HCT116 (cell line): ENCODE results near the gene VWA5A. TPM values are rescaled to one million over a fixed set of nuclear protein-coding genes. Genes with fewer than 3 reads are reported as not detected.

Source experiments
- ATAC-seq: fragments of 200-7000 bp; cut with Tn5 transposase; 2 replicates; pipeline ENCODE4 v1.9.1; 2020; ENCODE audit warnings: mild to moderate bottlenecking, moderate library complexity
- BruUV-seq: library from RNA; stranded (reverse); fragments of 400-500 nt; replicated peaks from 2 replicates; lab custom pipeline; 2021; lab: Mats Ljungman, UMichigan
- CTCF ChIA-PET: fragments of 300-600 bp; sonication (Branson Sonifier 250); formaldehyde crosslinking; loops from one replicate; lab custom pipeline; 2021; ENCODE audit warnings: antibody characterized with exemption; lab: Charles Lee
- POLR2A ChIA-PET: fragments of 300-600, 350-600 bp; sonication (Branson Sonifier 250); formaldehyde crosslinking; loops from one replicate; lab custom pipeline; 2021; ENCODE audit warnings: antibody characterized with exemption; lab: Charles Lee
- RAD21 ChIA-PET, 2 experiments: fragments of 300-600 bp; sonication (Branson Sonifier 250); formaldehyde crosslinking; loops; one replicate each; lab custom pipeline; 2023; ENCODE audit warnings: low total read pairs in 2 of 2; ENCODE audit not compliant: uncharacterized antibody in 2 of 2, unreplicated experiment in 2 of 2, low non-redundant PET in 1 of 2; lab: Charles Lee
- DNase-seq: peaks from one replicate; pipeline ENCODE4 v3.0.0-alpha.2; 2010; ENCODE audit warnings: low read depth, low spot score
- H2AFZ ChIP-seq: fragments of 200-600 bp; shearing (Covaris generic), sonication (generic); 2 replicates; pipeline ENCODE4 v1.6.1; 2017; ENCODE audit warnings: low read depth, mixed run types, mixed read lengths, antibody characterized with exemption, low read length; ENCODE audit not compliant: poor library complexity, severe bottlenecking
- H3K27ac ChIP-seq: 2 replicates; pipeline ENCODE4 v1.5.1; 2012; ENCODE audit warnings: low read depth, low read length
- H3K27me3 ChIP-seq: fragments of 200-600 bp; sonication (generic); 2 replicates; pipeline ENCODE4 v1.6.1; 2016; ENCODE audit warnings: mixed run types, low read length, mixed read lengths; ENCODE audit not compliant: insufficient read depth
- H3K36me3 ChIP-seq, 2 experiments: fragments of 200-500 bp in 1 of 2; fragments of 200-600 bp in 1 of 2; sonication (Bioruptor generic) in 1 of 2; sonication (generic) in 1 of 2; 2 replicates each; pipeline versions ENCODE4 v1.5.1 to v1.6.1; 2014 to 2016; ENCODE audit warnings: low read length in 2 of 2, inconsistent platforms in 1 of 2, mixed read lengths in 1 of 2, mixed run types in 1 of 2; ENCODE audit not compliant: insufficient read depth in 2 of 2, control insufficient read depth in 1 of 2
- H3K4me1 ChIP-seq, 2 experiments: fragments of 200-600 bp in 1 of 2; sonication (generic) in 1 of 2; 2 replicates each; pipeline versions ENCODE4 v1.5.1 to v1.6.1; 2012 to 2017; ENCODE audit warnings: low read length in 2 of 2, inconsistent platforms in 1 of 2, mild to moderate bottlenecking in 1 of 2, mixed read lengths in 1 of 2, mixed run types in 1 of 2, moderate library complexity in 1 of 2; ENCODE audit not compliant: insufficient read depth in 2 of 2, control insufficient read depth in 1 of 2
- H3K4me2 ChIP-seq: fragments of 200-600 bp; sonication (generic); 2 replicates; pipeline ENCODE4 v1.6.1; 2017; ENCODE audit warnings: mixed run types, low read length, mixed read lengths
- H3K4me3 ChIP-seq, 2 experiments: fragments of 200-600 bp in 1 of 2; sonication (generic) in 1 of 2; replicated peaks in 1 of 2; 2 replicates each; pipeline ENCODE4 v1.5.1; 2011 to 2016; ENCODE audit warnings: low read length in 2 of 2, control low read depth in 1 of 2, low read depth in 1 of 2, mild to moderate bottlenecking in 1 of 2, mixed read lengths in 1 of 2, mixed run types in 1 of 2
- H3K79me2 ChIP-seq: fragments of 200-600 bp; sonication (generic); 2 replicates; pipeline ENCODE4 v1.6.1; 2017; ENCODE audit warnings: mild to moderate bottlenecking, mixed run types, low read length, moderate library complexity, mixed read lengths; ENCODE audit not compliant: insufficient read depth
- H3K9ac ChIP-seq: fragments of 200-600 bp; sonication (generic); 2 replicates; pipeline ENCODE4 v1.6.1; 2016; ENCODE audit warnings: low read length, mixed read lengths
- H3K9me2 ChIP-seq: fragments of 200-600 bp; sonication (generic), shearing (Covaris generic); 2 replicates; pipeline ENCODE4 v1.6.1; 2017; ENCODE audit warnings: mixed run types, mild to moderate bottlenecking, moderate library complexity; ENCODE audit not compliant: insufficient read depth
- H3K9me3 ChIP-seq, 2 experiments: fragments of 200-500 bp in 1 of 2; fragments of 200-600 bp in 1 of 2; sonication (Bioruptor generic) in 1 of 2; sonication (generic) in 1 of 2; 2 replicates each; pipeline ENCODE4 v1.6.1; 2014 to 2017; ENCODE audit warnings: low read length in 2 of 2, mixed read lengths in 2 of 2, inconsistent platforms in 1 of 2, low read depth in 1 of 2, mild to moderate bottlenecking in 1 of 2, mixed run types in 1 of 2, moderate library complexity in 1 of 2; ENCODE audit not compliant: control insufficient read depth in 1 of 2, insufficient read depth in 1 of 2
- H4K20me1 ChIP-seq: fragments of 200-600 bp; sonication (generic), shearing (Covaris generic); 2 replicates; pipeline ENCODE4 v1.6.1; 2017; ENCODE audit warnings: mixed run types, mild to moderate bottlenecking, moderate library complexity; ENCODE audit not compliant: insufficient read depth
- CBX3 ChIP-seq: IDR thresholded peaks from 2 replicates; pipeline ENCODE4 v1.6.1; 2012; ENCODE audit warnings: low read depth
- CEBPB ChIP-seq: IDR thresholded peaks from 2 replicates; pipeline ENCODE4 v1.6.1; 2012; ENCODE audit warnings: low read depth
- EGR1 ChIP-seq: IDR thresholded peaks from 2 replicates; pipeline ENCODE4 v1.6.1; 2012; ENCODE audit warnings: low read depth
- JUND ChIP-seq: IDR thresholded peaks from 2 replicates; pipeline ENCODE4 v1.6.1; 2012
- POLR2A ChIP-seq: IDR thresholded peaks from 2 replicates; pipeline ENCODE4 v1.7.0; 2011; ENCODE audit warnings: borderline replicate concordance; ENCODE audit not compliant: insufficient read depth, insufficient read length; ENCODE audit errors: extremely low read depth
- POLR2AphosphoS5 ChIP-seq: IDR thresholded peaks from 2 replicates; pipeline ENCODE4 v1.6.1; 2011; ENCODE audit warnings: mild to moderate bottlenecking, low read depth, low read length, moderate library complexity
- RAD21 ChIP-seq: IDR thresholded peaks from 2 replicates; pipeline ENCODE4 v1.6.1; 2012; ENCODE audit warnings: low read depth, mild to moderate bottlenecking
- SP1 ChIP-seq: IDR thresholded peaks from 2 replicates; pipeline ENCODE4 v1.6.1; 2012; ENCODE audit warnings: low read depth
- TCF7L2 ChIP-seq: IDR thresholded peaks from 2 replicates; pipeline ENCODE4 v1.7.0; 2011; ENCODE audit warnings: borderline replicate concordance, inconsistent platforms; ENCODE audit not compliant: insufficient read depth, insufficient read length; ENCODE audit errors: extremely low read depth
- YY1 ChIP-seq: IDR thresholded peaks from 2 replicates; pipeline ENCODE4 v1.6.1; 2011; ENCODE audit warnings: low read length, low read depth, moderate library complexity, mild to moderate bottlenecking; ENCODE audit not compliant: insufficient replicate concordance; ENCODE audit errors: extremely low read depth
- ZFX ChIP-seq: fragments of 450-650 bp; IDR thresholded peaks from 2 replicates; pipeline ENCODE4 v1.6.1; 2017
- intact Hi-C: fragments of 100-400 bp; cut with micrococcal nuclease; formaldehyde crosslinking; loops from 2 replicates; pipeline ENCODE4 v1.10.0; 2022
- total RNA-seq: library from RNA; stranded (reverse); gene quantifications from one replicate; pipeline ENCODE4 v1.2.1, GENCODE V29; 2021; ENCODE audit not compliant: unreplicated experiment
- TF ChIP-seq, protein P1 (sequence below), 3 experiments: fragments of 200-600 bp in 1 of 3; sonication (generic) in 1 of 3; IDR thresholded peaks in 2 of 3; conservative IDR thresholded peaks in 1 of 3; 2 replicates each; pipeline ENCODE4 v1.5.1; 2012 to 2017; ENCODE audit warnings: low read depth in 2 of 3, low read length in 2 of 3, antibody characterized with exemption in 1 of 3, borderline replicate concordance in 1 of 3, control low read depth in 1 of 3, mild to moderate bottlenecking in 1 of 3, mixed read lengths in 1 of 3, mixed run types in 1 of 3, moderate library complexity in 1 of 3; ENCODE audit not compliant: insufficient read depth in 1 of 3
- TF ChIP-seq, protein P2 (sequence below): IDR thresholded peaks from 2 replicates; pipeline ENCODE4 v1.6.1; 2012
- TF ChIP-seq, protein P3 (sequence below): IDR thresholded peaks from 2 replicates; pipeline ENCODE4 v1.6.1; 2012; ENCODE audit warnings: low read depth

VWA5A gene
- total RNA-seq, 1 experiment from 2014 or later, result 5.0 TPM

DNA sequence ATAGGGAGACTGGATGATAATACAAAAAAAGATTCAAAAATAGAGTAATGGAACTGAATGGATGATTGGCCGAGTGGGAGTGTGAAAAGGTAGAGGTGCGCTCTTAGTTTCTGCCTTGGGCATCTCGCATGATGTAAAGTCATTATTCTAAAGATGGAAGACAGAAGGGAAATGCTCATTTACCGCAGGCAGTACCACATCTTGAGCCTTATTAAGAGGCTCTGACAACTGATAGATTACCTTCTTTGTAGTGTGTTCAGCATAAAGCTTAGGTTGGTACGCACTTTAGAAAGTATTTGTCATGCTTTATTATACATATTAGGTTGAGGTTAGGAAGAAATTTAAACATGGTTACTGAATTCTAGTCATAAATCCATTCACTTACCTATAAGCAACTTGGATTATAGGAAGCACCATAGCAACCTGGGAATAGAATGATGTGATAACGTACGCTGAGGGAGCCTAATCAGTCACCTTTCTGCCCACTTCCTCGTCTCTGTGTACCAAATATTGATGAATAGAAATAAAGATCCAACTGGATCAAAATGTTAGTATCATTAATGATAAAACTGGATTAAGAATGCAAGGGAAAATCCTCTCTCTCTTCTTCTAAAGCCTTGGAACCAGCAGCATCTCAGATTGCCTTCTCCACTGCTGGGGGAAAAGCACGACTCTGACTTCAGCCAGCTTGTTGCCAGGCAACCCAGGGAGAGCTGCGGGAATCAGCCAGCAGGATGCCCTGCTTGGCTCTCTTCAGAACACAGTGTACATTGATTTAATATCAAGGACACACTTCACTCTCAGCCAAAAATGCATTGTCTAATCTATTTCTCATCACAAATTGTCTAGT is 29.0 kb upstream of the VWA5A start:
- no peaks in the 10 kb centered on the region for H3K79me2 ChIP-seq
- CTCF ChIA-PET, result interaction anchor here (1.7 kb wide), 1 partner anchor 15 kb away, joined by 8 read pairs; no protein-coding TSS in a partner anchor
- H3K4me2 ChIP-seq, result no peak overlapping the region
- no peaks in the 10 kb centered on the region for H3K9me2 ChIP-seq
- H3K27ac ChIP-seq, result no peak overlapping the region
- no peak overlapping the region for H2AFZ ChIP-seq
- H3K4me1 ChIP-seq, result no peaks in the 10 kb centered on the region
- H4K20me1 ChIP-seq, result peaks cover 4% of the 10 kb centered on the region; the same call in 1 of the 2 replicates
- no peak overlapping the region for H3K4me3 ChIP-seq
- RAD21 ChIA-PET, result no interaction called here
- intact Hi-C loops, result no loop called here
- no peak for TF ChIP-seq POLR2A
- TF ChIP-seq YY1, result no peak
- ATAC-seq (no peak), DNase-seq (no peak)
- POLR2A ChIA-PET, result no interaction called here
- H3K36me3 ChIP-seq, result no peaks in the 10 kb centered on the region
- BruUV-seq, result no TSS peak
- H3K27me3 ChIP-seq, result peaks cover 62% of the 10 kb centered on the region
- H3K9me3 ChIP-seq, result no peaks in the 10 kb centered on the region
- H3K9ac ChIP-seq, result no peak overlapping the region

DNA sequence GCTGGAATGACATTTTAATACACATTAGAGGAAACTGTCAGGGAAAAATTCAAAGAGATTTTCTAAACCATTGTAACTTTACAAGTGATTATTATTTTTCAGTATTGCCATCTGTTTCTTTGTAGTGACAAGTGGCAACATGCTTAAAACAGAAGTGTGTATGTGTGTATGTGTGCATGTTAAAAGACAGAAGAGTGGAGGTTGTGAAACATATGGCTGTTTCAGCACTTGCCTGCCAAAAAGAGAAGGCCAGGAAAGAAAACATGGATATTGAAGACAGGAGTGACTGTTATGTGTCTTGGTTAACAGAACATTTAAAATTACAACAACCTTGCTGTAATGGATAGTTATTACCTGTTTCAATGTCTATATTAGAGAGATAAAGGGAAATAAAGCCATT is 24.3 kb upstream of the VWA5A start:
- H3K4me1 ChIP-seq, result no peaks in the 10 kb centered on the region
- H3K36me3 ChIP-seq, result no peaks in the 10 kb centered on the region
- H3K27me3 ChIP-seq, result peaks cover 50% of the 10 kb centered on the region
- H3K79me2 ChIP-seq, result no peaks in the 10 kb centered on the region
- H4K20me1 ChIP-seq, result no peaks in the 10 kb centered on the region
- ChIA-PET CTCF (interaction anchor here (0.7 kb wide), 1 partner anchor 21 kb away, joined by 3 read pairs; no protein-coding TSS in a partner anchor), POLR2A (no interaction called here), RAD21 (no interaction called here)
- no peak overlapping the region for H3K9ac ChIP-seq
- H3K9me2 ChIP-seq, result no peaks in the 10 kb centered on the region
- H3K4me3 ChIP-seq, result no peak overlapping the region
- H2AFZ ChIP-seq, result no peak overlapping the region
- BruUV-seq, result no TSS peak
- H3K9me3 ChIP-seq, result no peaks in the 10 kb centered on the region
- intact Hi-C loops, result no loop called here
- H3K4me2 ChIP-seq, result no peak overlapping the region
- no peak for DNase-seq
- no peak for ATAC-seq
- no peak overlapping the region for H3K27ac ChIP-seq
- TF ChIP-seq TCF7L2, result no peak
- TF ChIP-seq ZFX, result no peak
- no peak for TF ChIP-seq POLR2AphosphoS5
- TF ChIP-seq, protein P1, sequence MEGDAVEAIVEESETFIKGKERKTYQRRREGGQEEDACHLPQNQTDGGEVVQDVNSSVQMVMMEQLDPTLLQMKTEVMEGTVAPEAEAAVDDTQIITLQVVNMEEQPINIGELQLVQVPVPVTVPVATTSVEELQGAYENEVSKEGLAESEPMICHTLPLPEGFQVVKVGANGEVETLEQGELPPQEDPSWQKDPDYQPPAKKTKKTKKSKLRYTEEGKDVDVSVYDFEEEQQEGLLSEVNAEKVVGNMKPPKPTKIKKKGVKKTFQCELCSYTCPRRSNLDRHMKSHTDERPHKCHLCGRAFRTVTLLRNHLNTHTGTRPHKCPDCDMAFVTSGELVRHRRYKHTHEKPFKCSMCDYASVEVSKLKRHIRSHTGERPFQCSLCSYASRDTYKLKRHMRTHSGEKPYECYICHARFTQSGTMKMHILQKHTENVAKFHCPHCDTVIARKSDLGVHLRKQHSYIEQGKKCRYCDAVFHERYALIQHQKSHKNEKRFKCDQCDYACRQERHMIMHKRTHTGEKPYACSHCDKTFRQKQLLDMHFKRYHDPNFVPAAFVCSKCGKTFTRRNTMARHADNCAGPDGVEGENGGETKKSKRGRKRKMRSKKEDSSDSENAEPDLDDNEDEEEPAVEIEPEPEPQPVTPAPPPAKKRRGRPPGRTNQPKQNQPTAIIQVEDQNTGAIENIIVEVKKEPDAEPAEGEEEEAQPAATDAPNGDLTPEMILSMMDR (IDR thresholded peaks at IDR 0.05 in 2 of 3, conservative IDR thresholded peaks at IDR 0.05 in 1 of 3; ENCODE audit: borderline replicate concordance in 1 of 3, insufficient read depth in 1 of 3, low read depth in 2 of 3, low read length in 2 of 3), result no peak
- no peak for TF ChIP-seq SP1
- TF ChIP-seq RAD21, result no peak
- no peak for TF ChIP-seq POLR2A
- TF ChIP-seq JUND, result no peak
- no peak for TF ChIP-seq EGR1
- TF ChIP-seq, protein P2, sequence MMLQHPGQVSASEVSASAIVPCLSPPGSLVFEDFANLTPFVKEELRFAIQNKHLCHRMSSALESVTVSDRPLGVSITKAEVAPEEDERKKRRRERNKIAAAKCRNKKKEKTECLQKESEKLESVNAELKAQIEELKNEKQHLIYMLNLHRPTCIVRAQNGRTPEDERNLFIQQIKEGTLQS, result no peak
- no peak for TF ChIP-seq CEBPB
- TF ChIP-seq CBX3, result no peak
- TF ChIP-seq, protein P3, sequence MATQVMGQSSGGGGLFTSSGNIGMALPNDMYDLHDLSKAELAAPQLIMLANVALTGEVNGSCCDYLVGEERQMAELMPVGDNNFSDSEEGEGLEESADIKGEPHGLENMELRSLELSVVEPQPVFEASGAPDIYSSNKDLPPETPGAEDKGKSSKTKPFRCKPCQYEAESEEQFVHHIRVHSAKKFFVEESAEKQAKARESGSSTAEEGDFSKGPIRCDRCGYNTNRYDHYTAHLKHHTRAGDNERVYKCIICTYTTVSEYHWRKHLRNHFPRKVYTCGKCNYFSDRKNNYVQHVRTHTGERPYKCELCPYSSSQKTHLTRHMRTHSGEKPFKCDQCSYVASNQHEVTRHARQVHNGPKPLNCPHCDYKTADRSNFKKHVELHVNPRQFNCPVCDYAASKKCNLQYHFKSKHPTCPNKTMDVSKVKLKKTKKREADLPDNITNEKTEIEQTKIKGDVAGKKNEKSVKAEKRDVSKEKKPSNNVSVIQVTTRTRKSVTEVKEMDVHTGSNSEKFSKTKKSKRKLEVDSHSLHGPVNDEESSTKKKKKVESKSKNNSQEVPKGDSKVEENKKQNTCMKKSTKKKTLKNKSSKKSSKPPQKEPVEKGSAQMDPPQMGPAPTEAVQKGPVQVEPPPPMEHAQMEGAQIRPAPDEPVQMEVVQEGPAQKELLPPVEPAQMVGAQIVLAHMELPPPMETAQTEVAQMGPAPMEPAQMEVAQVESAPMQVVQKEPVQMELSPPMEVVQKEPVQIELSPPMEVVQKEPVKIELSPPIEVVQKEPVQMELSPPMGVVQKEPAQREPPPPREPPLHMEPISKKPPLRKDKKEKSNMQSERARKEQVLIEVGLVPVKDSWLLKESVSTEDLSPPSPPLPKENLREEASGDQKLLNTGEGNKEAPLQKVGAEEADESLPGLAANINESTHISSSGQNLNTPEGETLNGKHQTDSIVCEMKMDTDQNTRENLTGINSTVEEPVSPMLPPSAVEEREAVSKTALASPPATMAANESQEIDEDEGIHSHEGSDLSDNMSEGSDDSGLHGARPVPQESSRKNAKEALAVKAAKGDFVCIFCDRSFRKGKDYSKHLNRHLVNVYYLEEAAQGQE, result no peak
